ENCODE data around the gene BMP5.
A peak's percentile ranks its signal among the peaks of the same experiment; 100 is the strongest.

Gene BMP5

DNA sequence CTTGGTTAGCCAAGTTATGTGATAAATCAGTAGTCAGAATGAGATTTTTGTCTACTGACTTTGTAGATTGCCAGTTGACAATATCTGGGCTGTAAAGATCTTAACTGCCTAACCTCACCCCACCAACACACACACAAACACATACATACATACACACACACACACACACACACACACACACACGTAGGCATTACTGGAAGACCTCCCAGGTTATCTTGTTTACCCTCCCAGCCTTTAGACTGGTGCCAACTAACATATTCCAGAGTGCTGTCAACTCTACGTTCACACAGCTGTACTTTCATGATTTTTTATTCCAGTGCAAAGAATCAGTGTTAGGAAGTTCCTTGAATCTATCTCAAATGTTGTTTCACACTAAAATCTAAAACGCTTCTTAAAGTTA is 38.9 kb downstream of the BMP5 start:
- Histone ChIP-seq H3K4me1 (ENCODE audit: control insufficient read depth, insufficient read depth, low read length, poor library complexity, severe bottlenecking) (no peaks in the 10 kb centered on the region), H3K36me3 (ENCODE audit: control insufficient read depth, insufficient read depth, low read length) (no peaks in the 10 kb centered on the region), H3K27ac (ENCODE audit: low read depth, low read length, severe bottlenecking) (no peak overlapping the region), H3K9me3 (ENCODE audit: control insufficient read depth, low read length) (no peaks in the 10 kb centered on the region), H3K4me3 (ENCODE audit: extremely low read depth, insufficient read depth, low read length, poor library complexity, severe bottlenecking) (no peak overlapping the region)
- WGBS, 2 experiments (ENCODE audit: insufficient coverage in 2 of 2): 57% methylated on average over 1 of the region's 3 CpGs; no CpG with 5 or more reads in 1 of the 2 experiments

DNA sequence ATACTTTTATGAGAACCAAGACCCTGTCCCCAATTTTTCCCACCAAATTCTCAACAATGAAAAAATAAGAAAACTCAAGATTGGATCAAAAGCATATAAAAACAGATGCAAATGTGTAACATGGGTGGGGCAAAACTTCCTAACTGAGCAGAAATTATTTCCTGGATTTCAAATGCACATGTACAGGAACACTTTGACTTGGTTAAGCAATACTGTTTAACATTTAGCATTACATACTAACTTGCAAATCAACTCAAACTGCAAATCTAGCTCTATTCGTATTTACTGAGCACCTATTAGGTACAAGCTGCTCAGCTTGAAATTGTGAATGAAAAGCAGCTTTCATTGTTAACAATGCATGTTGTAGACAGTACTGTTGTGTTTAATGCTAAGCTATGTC is 40.2 kb downstream of the BMP5 start:
- Histone ChIP-seq H3K27ac (ENCODE audit: low read depth, low read length, severe bottlenecking) (no peak overlapping the region), H3K9me3 (ENCODE audit: control insufficient read depth, low read length) (no peaks in the 10 kb centered on the region), H3K4me1 (ENCODE audit: control insufficient read depth, insufficient read depth, low read length, poor library complexity, severe bottlenecking) (no peaks in the 10 kb centered on the region), H3K36me3 (ENCODE audit: control insufficient read depth, insufficient read depth, low read length) (no peaks in the 10 kb centered on the region), H3K4me3 (ENCODE audit: extremely low read depth, insufficient read depth, low read length, poor library complexity, severe bottlenecking) (no peak overlapping the region)
- 100% methylated on average over 1 of the region's 1 CpG; no CpG with 5 or more reads in 1 of the 2 experiments for WGBS, 2 experiments (ENCODE audit: insufficient coverage in 2 of 2)

- WGBS, 2 experiments (ENCODE audit: insufficient coverage in 2 of 2): 86 to 100% methylated on average over 1 to 2 of the region's 2 CpGs
- H3K27ac ChIP-seq (ENCODE audit: low read depth, low read length, severe bottlenecking): no peak overlapping the region
Observed at GRCh38 chr6:55833284-55833683, 42.1 kb downstream of the BMP5 start.

DNA sequence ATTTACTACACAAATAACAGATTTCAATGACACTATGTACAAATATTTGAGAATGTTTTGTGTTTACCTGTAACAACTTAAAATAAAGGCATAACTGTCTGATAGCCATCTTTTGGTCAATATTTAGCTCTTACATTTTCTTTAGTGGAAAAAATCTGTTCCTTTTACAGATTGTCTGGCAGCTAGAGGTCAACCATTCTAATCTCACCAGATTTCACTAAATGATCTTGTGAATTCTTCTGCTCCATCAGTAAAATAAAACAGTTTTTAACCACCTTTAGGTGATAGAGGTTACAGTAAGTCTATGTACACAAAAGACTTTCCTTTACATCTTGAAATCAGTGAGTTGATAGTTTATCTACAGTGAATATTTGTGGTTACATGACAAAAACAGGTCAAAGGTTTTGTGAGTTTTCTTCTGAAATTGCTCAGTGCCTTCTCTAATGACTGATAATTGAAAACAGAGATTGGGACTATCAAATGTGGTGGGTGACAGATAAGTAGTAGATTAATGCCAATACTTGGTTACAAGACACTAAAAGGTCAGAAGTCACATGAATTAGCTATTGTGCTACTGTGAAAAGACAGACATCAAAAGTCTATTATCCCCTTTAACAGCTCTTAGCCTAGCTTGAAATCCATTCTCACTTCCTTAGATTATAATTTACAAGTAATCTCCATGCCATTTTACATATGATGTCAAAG is 47.4 kb downstream of the BMP5 start:
- Histone ChIP-seq H3K27ac (ENCODE audit: low read depth, low read length, severe bottlenecking) (peak overlapping the region; percentile 18), H3K9me3 (ENCODE audit: control insufficient read depth, low read length) (no peaks in the 10 kb centered on the region), H3K36me3 (ENCODE audit: control insufficient read depth, insufficient read depth, low read length) (no peaks in the 10 kb centered on the region), H3K4me1 (ENCODE audit: control insufficient read depth, insufficient read depth, low read length, poor library complexity, severe bottlenecking) (peaks cover 23% of the 10 kb centered on the region), H3K4me3 (ENCODE audit: extremely low read depth, insufficient read depth, low read length, poor library complexity, severe bottlenecking) (no peak overlapping the region)

More at GRCh38 chr6:55833284-55833683, 42.1 kb downstream of the BMP5 start:
- no peaks in the 10 kb centered on the region for H3K4me1 ChIP-seq (ENCODE audit: control insufficient read depth, insufficient read depth, low read length, poor library complexity, severe bottlenecking)
- H3K36me3 ChIP-seq (ENCODE audit: control insufficient read depth, insufficient read depth, low read length): no peaks in the 10 kb centered on the region
- H3K9me3 ChIP-seq (ENCODE audit: control insufficient read depth, low read length): no peaks in the 10 kb centered on the region
- no peak overlapping the region for H3K4me3 ChIP-seq (ENCODE audit: extremely low read depth, insufficient read depth, low read length, poor library complexity, severe bottlenecking)

- H3K4me3 ChIP-seq (ENCODE audit: extremely low read depth, insufficient read depth, low read length, poor library complexity, severe bottlenecking): no peak overlapping the region
- no peaks in the 10 kb centered on the region for H3K36me3 ChIP-seq (ENCODE audit: control insufficient read depth, insufficient read depth, low read length)
- peaks cover 23% of the 10 kb centered on the region for H3K4me1 ChIP-seq (ENCODE audit: control insufficient read depth, insufficient read depth, low read length, poor library complexity, severe bottlenecking)
- H3K9me3 ChIP-seq (ENCODE audit: control insufficient read depth, low read length): no peaks in the 10 kb centered on the region
- peak overlapping the region; percentile 73 for H3K27ac ChIP-seq (ENCODE audit: low read depth, low read length, severe bottlenecking)
- WGBS, 2 experiments (ENCODE audit: insufficient coverage in 2 of 2): no CpG with 5 or more reads among the region's 1 CpG
Observed at GRCh38 chr6:55826941-55827340, 48.4 kb downstream of the BMP5 start.

DNA sequence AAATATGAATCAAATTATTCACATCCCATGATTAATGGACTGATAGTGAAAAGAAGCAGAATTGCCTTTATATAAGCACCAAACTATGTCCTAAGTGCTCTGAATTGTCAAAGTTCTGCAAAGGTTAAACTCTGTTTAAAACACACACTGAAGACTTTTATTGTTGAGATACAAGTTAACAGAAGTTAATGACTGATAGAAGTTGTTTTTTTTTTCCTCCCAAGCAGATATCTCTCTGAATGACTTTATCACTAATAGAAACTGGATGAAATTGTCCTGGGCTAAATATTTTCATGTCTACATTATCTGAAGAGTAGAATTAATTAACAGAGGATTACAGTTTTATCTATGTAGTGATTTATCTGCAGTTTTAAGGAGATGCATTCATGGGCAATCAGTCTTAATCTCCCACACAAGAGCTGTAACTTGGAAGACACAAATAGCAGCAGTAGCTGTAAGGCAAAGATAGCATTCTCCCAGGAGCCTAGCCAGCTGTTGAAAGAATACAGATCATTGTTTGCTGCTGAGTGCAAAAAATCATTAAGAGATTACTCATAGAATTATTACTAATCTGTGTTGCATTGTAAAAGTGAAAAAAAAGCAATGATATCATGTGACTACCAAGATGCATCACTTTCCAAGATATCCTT is 49.9 kb downstream of the BMP5 start:
- Histone ChIP-seq H3K36me3 (ENCODE audit: control insufficient read depth, insufficient read depth, low read length) (no peaks in the 10 kb centered on the region), H3K27ac (ENCODE audit: low read depth, low read length, severe bottlenecking) (peak overlapping the region; percentile 79), H3K4me3 (ENCODE audit: extremely low read depth, insufficient read depth, low read length, poor library complexity, severe bottlenecking) (no peak overlapping the region), H3K9me3 (ENCODE audit: control insufficient read depth, low read length) (no peaks in the 10 kb centered on the region), H3K4me1 (ENCODE audit: control insufficient read depth, insufficient read depth, low read length, poor library complexity, severe bottlenecking) (peaks cover 23% of the 10 kb centered on the region)

GRCh38 chr6:55822815-55823214 is 52.6 kb downstream of the BMP5 start:
- H3K9me3 ChIP-seq (ENCODE audit: control insufficient read depth, low read length): no peaks in the 10 kb centered on the region
- WGBS, 2 experiments (ENCODE audit: insufficient coverage in 2 of 2): no CpG with 5 or more reads among the region's 2 CpGs
- H3K36me3 ChIP-seq (ENCODE audit: control insufficient read depth, insufficient read depth, low read length): no peaks in the 10 kb centered on the region

DNA sequence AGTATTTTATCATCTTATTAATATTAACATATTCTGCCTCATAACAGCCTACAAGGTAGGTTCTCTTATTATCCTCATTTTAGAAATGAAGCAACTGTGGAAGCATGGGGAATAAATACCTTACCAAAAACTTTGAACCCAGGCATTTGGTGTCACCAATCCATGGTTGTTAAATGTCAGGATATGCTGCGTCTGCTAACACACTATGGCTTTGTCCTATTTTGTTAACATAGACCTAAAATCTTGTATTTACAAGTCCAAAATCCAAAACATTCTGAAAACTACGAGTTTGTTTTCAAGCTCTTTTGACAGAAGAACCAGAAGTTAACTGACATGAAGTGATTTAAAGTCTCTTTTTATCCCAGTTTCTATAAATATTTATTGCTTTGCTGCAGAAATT is 53.4 kb downstream of the BMP5 start:
- no peaks in the 10 kb centered on the region for H3K36me3 ChIP-seq (ENCODE audit: control insufficient read depth, insufficient read depth, low read length)
- H3K9me3 ChIP-seq (ENCODE audit: control insufficient read depth, low read length): no peaks in the 10 kb centered on the region
- H3K4me1 ChIP-seq (ENCODE audit: control insufficient read depth, insufficient read depth, low read length, poor library complexity, severe bottlenecking): peaks cover 16% of the 10 kb centered on the region
- H3K4me3 ChIP-seq (ENCODE audit: extremely low read depth, insufficient read depth, low read length, poor library complexity, severe bottlenecking): no peak overlapping the region
- no peak overlapping the region for H3K27ac ChIP-seq (ENCODE audit: low read depth, low read length, severe bottlenecking)
- 100% methylated on average over 1 of the region's 2 CpGs; no CpG with 5 or more reads in 1 of the 2 experiments for WGBS, 2 experiments (ENCODE audit: insufficient coverage in 2 of 2)

More at GRCh38 chr6:55822815-55823214, 52.6 kb downstream of the BMP5 start:
- no peak overlapping the region for H3K4me3 ChIP-seq (ENCODE audit: extremely low read depth, insufficient read depth, low read length, poor library complexity, severe bottlenecking)
- peaks cover 21% of the 10 kb centered on the region for H3K4me1 ChIP-seq (ENCODE audit: control insufficient read depth, insufficient read depth, low read length, poor library complexity, severe bottlenecking)
- H3K27ac ChIP-seq (ENCODE audit: low read depth, low read length, severe bottlenecking): no peak overlapping the region

GRCh38 chr6:55820696-55821095 is 54.7 kb downstream of the BMP5 start:
- Histone ChIP-seq H3K9me3 (ENCODE audit: control insufficient read depth, low read length) (no peaks in the 10 kb centered on the region), H3K27ac (ENCODE audit: low read depth, low read length, severe bottlenecking) (no peak overlapping the region), H3K4me1 (ENCODE audit: control insufficient read depth, insufficient read depth, low read length, poor library complexity, severe bottlenecking) (peaks cover 12% of the 10 kb centered on the region), H3K36me3 (ENCODE audit: control insufficient read depth, insufficient read depth, low read length) (no peaks in the 10 kb centered on the region), H3K4me3 (ENCODE audit: extremely low read depth, insufficient read depth, low read length, poor library complexity, severe bottlenecking) (no peak overlapping the region)
- no CpG with 5 or more reads among the region's 1 CpG for WGBS, 2 experiments (ENCODE audit: insufficient coverage in 2 of 2)

DNA sequence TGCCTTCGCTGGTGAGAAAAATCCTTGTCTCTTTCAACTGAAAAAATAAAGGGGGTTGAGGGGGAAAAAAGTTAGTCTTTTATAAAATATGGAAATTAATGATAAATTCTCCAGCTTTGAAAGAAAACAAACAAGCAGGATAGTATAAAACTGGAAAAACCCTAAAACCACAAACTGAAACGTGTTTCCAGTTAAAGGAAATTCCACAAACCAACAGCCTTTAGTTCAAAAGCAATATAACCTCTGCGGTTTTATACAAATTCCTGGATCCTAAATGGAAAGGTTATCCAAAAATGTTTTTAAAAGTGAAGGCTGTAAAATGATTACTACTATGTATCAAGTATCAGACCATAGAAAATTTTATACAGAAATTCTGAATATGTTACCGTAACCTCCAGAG is 55.6 kb downstream of the BMP5 start:
- no CpG with 5 or more reads among the region's 4 CpGs for WGBS, 2 experiments (ENCODE audit: insufficient coverage in 2 of 2)
- Histone ChIP-seq H3K4me1 (ENCODE audit: control insufficient read depth, insufficient read depth, low read length, poor library complexity, severe bottlenecking) (peaks cover 5% of the 10 kb centered on the region), H3K27ac (ENCODE audit: low read depth, low read length, severe bottlenecking) (no peak overlapping the region)

DNA sequence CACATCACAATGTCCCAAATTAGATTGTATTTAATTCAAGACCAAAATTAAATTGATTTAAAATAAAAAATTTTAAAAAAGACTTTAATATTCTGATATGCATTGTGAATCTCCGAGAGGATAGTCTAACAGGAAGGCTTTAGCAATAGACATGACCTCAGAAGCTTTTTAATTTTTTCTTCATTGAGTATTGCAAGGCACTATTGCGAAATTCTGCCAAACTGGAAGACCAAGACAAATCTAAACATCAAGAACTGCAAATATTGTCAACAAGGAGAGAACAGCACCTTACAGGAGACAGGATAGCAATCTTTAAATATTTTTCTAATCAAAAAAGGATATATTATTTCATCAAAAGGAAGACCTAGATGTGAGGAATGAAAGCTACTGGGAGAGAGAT is 56.9 kb downstream of the BMP5 start:
- no peaks in the 10 kb centered on the region for H3K36me3 ChIP-seq (ENCODE audit: control insufficient read depth, insufficient read depth, low read length)
- H3K27ac ChIP-seq (ENCODE audit: low read depth, low read length, severe bottlenecking): no peak overlapping the region
- WGBS, 2 experiments (ENCODE audit: insufficient coverage in 2 of 2): 80 to 83% methylated on average over 1 of the region's 2 CpGs
- no peaks in the 10 kb centered on the region for H3K9me3 ChIP-seq (ENCODE audit: control insufficient read depth, low read length)
- H3K4me3 ChIP-seq (ENCODE audit: extremely low read depth, insufficient read depth, low read length, poor library complexity, severe bottlenecking): no peak overlapping the region
- no peaks in the 10 kb centered on the region for H3K4me1 ChIP-seq (ENCODE audit: control insufficient read depth, insufficient read depth, low read length, poor library complexity, severe bottlenecking)

More for the DNA sequence above, 55.6 kb downstream of the BMP5 start:
- H3K4me3 ChIP-seq (ENCODE audit: extremely low read depth, insufficient read depth, low read length, poor library complexity, severe bottlenecking): no peak overlapping the region
- H3K36me3 ChIP-seq (ENCODE audit: control insufficient read depth, insufficient read depth, low read length): no peaks in the 10 kb centered on the region
- no peaks in the 10 kb centered on the region for H3K9me3 ChIP-seq (ENCODE audit: control insufficient read depth, low read length)
